NOMO-1 treated with DMSO at 0.1 percent for 48 hours (cell line): ENCODE results near the gene IRAK3.
A peak's percentile ranks its signal among the peaks of the same experiment; 100 is the strongest.
"Not testable (repeated sequence)": the region's sequence is repeated elsewhere in the genome, so short reads cannot be mapped to it uniquely, and the experiment has no call there.

Experiments used
- DNase-seq: peaks from one replicate; lab custom pipeline; 2025; ENCODE audit not compliant: unreplicated experiment; lab: John Stamatoyannopoulos, UW

The IRAK3 gene

DNA sequence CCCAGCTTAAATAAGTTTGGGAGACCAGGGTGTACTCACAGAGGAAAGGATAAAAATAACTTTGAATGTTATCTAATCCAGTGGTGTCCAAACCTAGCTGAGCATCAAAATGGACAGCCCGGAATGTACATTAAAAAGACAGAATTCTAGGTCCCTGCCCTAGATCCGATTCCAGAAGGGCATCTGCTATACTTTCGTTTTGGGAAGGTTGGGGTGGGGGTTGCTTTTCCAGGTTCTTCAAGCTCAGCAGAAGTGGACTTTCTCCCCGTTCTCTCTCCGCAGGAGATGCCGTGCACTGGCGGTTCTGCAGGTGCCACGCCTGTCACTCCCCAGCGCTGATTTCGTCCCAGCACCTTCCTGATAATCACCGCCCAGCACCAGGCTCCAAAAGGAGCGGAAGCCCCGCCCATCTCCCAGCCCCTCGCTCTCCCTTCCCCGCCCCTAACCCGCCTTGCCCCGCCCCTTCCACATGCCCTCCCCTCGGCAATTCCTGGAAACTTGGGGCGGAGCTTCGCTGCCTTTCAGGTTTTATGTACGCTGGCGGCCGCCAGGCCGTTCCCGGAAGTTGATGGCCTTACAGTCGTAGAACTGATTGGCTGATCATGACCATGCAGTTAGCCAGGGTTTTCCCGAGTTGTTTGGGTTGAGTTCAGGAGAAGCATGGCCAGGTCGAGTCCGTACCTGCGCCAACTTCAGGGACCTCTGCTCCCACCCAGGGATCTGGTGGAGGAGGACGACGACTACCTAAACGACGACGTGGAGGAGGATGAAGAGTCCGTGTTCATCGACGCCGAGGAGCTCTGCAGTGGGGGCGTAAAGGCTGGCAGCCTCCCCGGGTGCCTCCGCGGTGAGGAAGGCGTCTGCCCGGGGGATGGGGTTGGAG lies 113.2 kb downstream of the IRAK3 start, which contains the start of gene HELB:
TSS of gene HELB (plus strand) at position 550 of the 883 bp plus-strand sequence. CDS start at position 661, 111 bp downstream.
- DNase-seq, result peak; percentile 92

DNA sequence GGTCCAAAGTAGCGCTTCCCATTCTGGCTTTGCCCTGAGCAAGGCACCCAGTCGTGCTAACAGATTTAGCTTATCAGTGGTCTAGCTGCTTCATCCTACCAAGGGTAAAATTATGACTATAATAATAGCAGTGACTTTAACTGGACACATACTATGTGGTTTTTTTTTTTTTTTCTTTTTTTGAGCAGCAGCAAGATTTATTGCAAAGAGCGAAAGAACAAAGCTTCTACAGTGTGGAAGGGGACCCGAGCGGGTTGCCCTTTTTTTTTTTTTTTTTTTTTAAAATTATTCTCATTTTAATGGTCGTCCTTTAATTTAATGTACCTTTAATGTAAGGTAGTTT lies 113.8 kb downstream of the IRAK3 start:
- DNase-seq, result no peak

DNA sequence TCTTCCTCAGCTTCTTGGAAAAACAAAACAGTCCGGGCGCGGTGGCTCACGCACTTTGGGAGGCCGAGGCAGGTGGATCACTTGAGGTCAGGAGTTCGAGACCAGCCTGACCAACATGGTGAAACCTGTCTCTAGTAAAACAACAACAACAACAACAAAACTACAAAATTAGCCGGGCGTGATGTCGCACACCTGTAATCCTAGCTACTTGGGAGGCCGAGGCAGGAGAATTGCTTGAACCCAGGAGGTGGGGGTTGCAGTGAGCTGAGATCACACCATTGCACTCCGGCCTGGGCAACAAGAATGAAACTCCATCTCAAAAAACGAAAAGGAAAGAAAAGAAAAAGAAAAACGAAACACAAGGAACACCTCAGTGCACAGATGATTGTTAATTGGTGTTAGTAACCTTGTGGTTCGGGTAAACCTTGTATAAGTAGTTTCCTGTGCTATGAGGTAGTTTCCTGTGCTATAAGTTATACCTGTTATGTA lies 114.3 kb downstream of the IRAK3 start:
- not testable (repeated sequence) for DNase-seq
